ENCODE data around the gene CLDND2.

DNA sequence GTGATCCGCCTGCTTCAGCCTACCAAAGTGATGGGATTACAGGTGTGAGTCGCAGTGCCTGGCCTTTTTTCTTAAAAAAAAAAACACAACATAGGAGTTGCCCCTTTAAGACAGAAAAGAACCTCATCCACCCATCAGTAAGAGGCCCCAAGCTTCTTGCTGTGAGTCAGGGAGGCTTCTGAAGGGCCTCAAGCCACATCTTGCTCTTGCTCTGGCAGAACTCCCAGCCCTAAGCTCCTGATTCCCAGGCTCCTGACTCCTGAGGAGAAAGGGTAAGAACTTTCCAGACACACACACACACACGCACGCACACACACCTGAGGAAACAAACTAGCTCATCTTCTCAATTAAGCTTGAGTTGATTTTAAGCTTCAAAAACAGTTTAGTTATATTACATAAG lies 9.5 kb downstream of the CLDND2 start:
- TF ChIP-seq CTCF (IDR thresholded peaks at IDR 0.05) (no peak), POLR2A (IDR thresholded peaks at IDR 0.05) (no peak)

All from adrenal gland (tissue), 5 donors.